ENCODE data around the gene CCDC187.

DNA sequence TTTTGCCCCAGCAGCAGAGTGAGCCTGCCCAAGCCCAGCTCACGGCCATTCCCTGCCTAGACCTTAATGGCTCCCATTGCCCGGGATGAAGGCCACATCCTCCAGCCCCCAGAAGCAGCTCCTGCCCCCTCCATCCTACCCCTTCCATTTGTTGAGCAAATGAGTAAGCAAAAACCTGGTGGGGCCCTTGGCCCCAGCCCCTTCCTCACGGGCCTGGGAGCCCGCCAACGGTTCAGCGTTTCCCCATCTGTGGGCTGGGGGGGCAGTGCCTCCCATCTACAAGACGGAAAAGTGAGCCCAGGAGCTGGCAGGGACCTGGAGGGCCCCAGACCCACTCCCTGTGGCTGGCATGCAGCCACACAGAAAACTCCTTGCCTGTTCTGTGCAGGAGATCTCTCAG lies 4.4 kb downstream of the CCDC187 start:
- TF ChIP-seq, protein P1, sequence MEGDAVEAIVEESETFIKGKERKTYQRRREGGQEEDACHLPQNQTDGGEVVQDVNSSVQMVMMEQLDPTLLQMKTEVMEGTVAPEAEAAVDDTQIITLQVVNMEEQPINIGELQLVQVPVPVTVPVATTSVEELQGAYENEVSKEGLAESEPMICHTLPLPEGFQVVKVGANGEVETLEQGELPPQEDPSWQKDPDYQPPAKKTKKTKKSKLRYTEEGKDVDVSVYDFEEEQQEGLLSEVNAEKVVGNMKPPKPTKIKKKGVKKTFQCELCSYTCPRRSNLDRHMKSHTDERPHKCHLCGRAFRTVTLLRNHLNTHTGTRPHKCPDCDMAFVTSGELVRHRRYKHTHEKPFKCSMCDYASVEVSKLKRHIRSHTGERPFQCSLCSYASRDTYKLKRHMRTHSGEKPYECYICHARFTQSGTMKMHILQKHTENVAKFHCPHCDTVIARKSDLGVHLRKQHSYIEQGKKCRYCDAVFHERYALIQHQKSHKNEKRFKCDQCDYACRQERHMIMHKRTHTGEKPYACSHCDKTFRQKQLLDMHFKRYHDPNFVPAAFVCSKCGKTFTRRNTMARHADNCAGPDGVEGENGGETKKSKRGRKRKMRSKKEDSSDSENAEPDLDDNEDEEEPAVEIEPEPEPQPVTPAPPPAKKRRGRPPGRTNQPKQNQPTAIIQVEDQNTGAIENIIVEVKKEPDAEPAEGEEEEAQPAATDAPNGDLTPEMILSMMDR (IDR thresholded peaks at IDR 0.05) = no peak
- TF ChIP-seq EP300 (IDR thresholded peaks at IDR 0.05) (no peak), POLR2A (IDR thresholded peaks at IDR 0.05) (no peak)

Measured in tibial nerve (tissue), 4 donors.